HUES48 (cell line): ENCODE results near the gene MCM5.
"Not testable (repeated sequence)": the region's sequence is repeated elsewhere in the genome, so short reads cannot be mapped to it uniquely, and the experiment has no call there.

Experiments
- H3K27ac ChIP-seq: one replicate; pipeline ENCODE4 v1.7.0; 2013; ENCODE audit warnings: low read depth, low read length, inconsistent platforms
- H3K27me3 ChIP-seq: 2 replicates; pipeline ENCODE4 v1.6.1; 2013; ENCODE audit warnings: mild to moderate bottlenecking, low read length; ENCODE audit not compliant: control insufficient read depth, insufficient read depth
- H3K36me3 ChIP-seq: 2 replicates; pipeline ENCODE4 v1.6.1; 2013; ENCODE audit warnings: low read length; ENCODE audit not compliant: control insufficient read depth, insufficient read depth
- H3K4me1 ChIP-seq: 2 replicates; pipeline ENCODE4 v1.6.1; 2013; ENCODE audit warnings: mild to moderate bottlenecking, low read length; ENCODE audit not compliant: control insufficient read depth, insufficient read depth
- H3K4me3 ChIP-seq: 2 replicates; pipeline ENCODE4 v1.5.1; 2013; ENCODE audit warnings: mild to moderate bottlenecking, low read depth, low read length
- H3K9ac ChIP-seq: 2 replicates; pipeline ENCODE4 v1.6.1; 2013; ENCODE audit warnings: mild to moderate bottlenecking, low read depth, low read length, moderate library complexity
- H3K9me3 ChIP-seq: 2 replicates; pipeline ENCODE4 v1.6.1; 2013; ENCODE audit warnings: low read length; ENCODE audit not compliant: control insufficient read depth, insufficient read depth

The MCM5 gene

GRCh38 chr22:35432228-35432905, 32.4 kb downstream of the MCM5 start:
- no peak overlapping the region for H3K27ac ChIP-seq
- no peaks in the 10 kb centered on the region; the same call in 1 of the 2 replicates for H3K9me3 ChIP-seq
- H3K4me1 ChIP-seq, result peaks cover 4% of the 10 kb centered on the region; the same call in 1 of the 2 replicates
- H3K4me3 ChIP-seq, result no peak overlapping the region
- H3K27me3 ChIP-seq, result no peaks in the 10 kb centered on the region
- peaks cover 47% of the 10 kb centered on the region for H3K36me3 ChIP-seq
- no peak overlapping the region for H3K9ac ChIP-seq

- Histone ChIP-seq H3K27me3 (no peaks in the 10 kb centered on the region), H3K9me3 (no peaks in the 10 kb centered on the region; the same call in 1 of the 2 replicates), H3K4me3 (no peak overlapping the region), H3K9ac (no peak overlapping the region), H3K36me3 (peaks cover 37% of the 10 kb centered on the region), H3K4me1 (peaks cover 4% of the 10 kb centered on the region; the same call in 1 of the 2 replicates), H3K27ac (no peak overlapping the region)
These were observed 34.2 kb downstream of the MCM5 start for GRCh38 chr22:35434061-35434710.

GRCh38 chr22:35435201-35435740, 35.3 kb downstream of the MCM5 start:
- H3K36me3 ChIP-seq, result peaks cover 37% of the 10 kb centered on the region

GRCh38 chr22:35436421-35436820, 36.5 kb downstream of the MCM5 start:
- H3K4me3 ChIP-seq, result no peak overlapping the region
- H3K27me3 ChIP-seq, result no peaks in the 10 kb centered on the region
- no peaks in the 10 kb centered on the region for H3K4me1 ChIP-seq
- H3K9me3 ChIP-seq, result no peaks in the 10 kb centered on the region; the same call in 1 of the 2 replicates
- no peak overlapping the region for H3K9ac ChIP-seq
- no peak overlapping the region for H3K27ac ChIP-seq
- H3K36me3 ChIP-seq, result peaks cover 32% of the 10 kb centered on the region

More at GRCh38 chr22:35435201-35435740, 35.3 kb downstream of the MCM5 start:
- H3K27ac ChIP-seq, result no peak overlapping the region
- H3K9ac ChIP-seq, result no peak overlapping the region
- no peak overlapping the region for H3K4me3 ChIP-seq
- peaks cover 4% of the 10 kb centered on the region; the same call in 1 of the 2 replicates for H3K4me1 ChIP-seq
- H3K9me3 ChIP-seq, result no peaks in the 10 kb centered on the region; the same call in 1 of the 2 replicates
- no peaks in the 10 kb centered on the region for H3K27me3 ChIP-seq

- Histone ChIP-seq H3K9me3 (no peaks in the 10 kb centered on the region; the same call in 1 of the 2 replicates), H3K4me1 (no peaks in the 10 kb centered on the region), H3K4me3 (no peak overlapping the region), H3K27me3 (no peaks in the 10 kb centered on the region), H3K36me3 (peaks cover 26% of the 10 kb centered on the region), H3K9ac (no peak overlapping the region), H3K27ac (no peak overlapping the region)
These were observed 37.1 kb downstream of the MCM5 start for GRCh38 chr22:35437049-35437448.

- H3K4me1 ChIP-seq, H3K9me3 ChIP-seq, H3K27ac ChIP-seq, H3K36me3 ChIP-seq, H3K9ac ChIP-seq, H3K27me3 ChIP-seq, H3K4me3 ChIP-seq: not testable (repeated sequence)
These were observed 38.9 kb downstream of the MCM5 start for GRCh38 chr22:35438673-35439364.

GRCh38 chr22:35439365-35439717, 39.4 kb downstream of the MCM5 start:
- Histone ChIP-seq H3K4me1 (no peaks in the 10 kb centered on the region), H3K9ac (no peak overlapping the region), H3K4me3 (no peak overlapping the region), H3K9me3 (no peaks in the 10 kb centered on the region), H3K27me3 (no peaks in the 10 kb centered on the region), H3K27ac (no peak overlapping the region), H3K36me3 (peaks cover 4% of the 10 kb centered on the region)

GRCh38 chr22:35440129-35440528, 40.2 kb downstream of the MCM5 start:
- H3K36me3 ChIP-seq, result no peaks in the 10 kb centered on the region
- no peaks in the 10 kb centered on the region for H3K27me3 ChIP-seq
- no peaks in the 10 kb centered on the region for H3K4me1 ChIP-seq
- no peak overlapping the region for H3K4me3 ChIP-seq
- no peak overlapping the region for H3K9ac ChIP-seq
- H3K9me3 ChIP-seq, result no peaks in the 10 kb centered on the region
- no peak overlapping the region for H3K27ac ChIP-seq

GRCh38 chr22:35441489-35442100, 41.7 kb downstream of the MCM5 start:
- H3K27ac ChIP-seq, result no peak overlapping the region
- no peaks in the 10 kb centered on the region for H3K4me1 ChIP-seq
- no peaks in the 10 kb centered on the region for H3K36me3 ChIP-seq
- H3K4me3 ChIP-seq, result no peak overlapping the region
- H3K27me3 ChIP-seq, result no peaks in the 10 kb centered on the region
- no peaks in the 10 kb centered on the region for H3K9me3 ChIP-seq
- H3K9ac ChIP-seq, result no peak overlapping the region

- Histone ChIP-seq H3K4me3 (no peak overlapping the region), H3K36me3 (no peaks in the 10 kb centered on the region), H3K9ac (no peak overlapping the region), H3K4me1 (no peaks in the 10 kb centered on the region), H3K9me3 (no peaks in the 10 kb centered on the region), H3K27ac (no peak overlapping the region), H3K27me3 (no peaks in the 10 kb centered on the region)
These were observed 42.5 kb downstream of the MCM5 start for GRCh38 chr22:35442471-35442870.
